ENCODE measurements around the gene FMNL3. TPM values are rescaled to one million over a fixed set of nuclear protein-coding genes. Genes with fewer than 3 reads are reported as not detected.
"Not testable (repeated sequence)": the region's sequence is repeated elsewhere in the genome, so short reads cannot be mapped to it uniquely, and the experiment has no call there.

Gene FMNL3
- total and polyA plus RNA-seq, 4 experiments from 2014 or later: 3.9 to 28.1 (median 17.0) TPM

- ChIA-PET CTCF (ENCODE audit: partially characterized antibody) (interaction anchor here (1.0 to 18.0 kb wide), 2 partner anchors 8 to 74 kb away, joined by 4 to 543 read pairs; no protein-coding TSS in a partner anchor), POLR2A (ENCODE audit: partially characterized antibody) (interaction anchor here (2.0 kb wide), 1 partner anchor 25 kb away, joined by 5 read pairs; the partner anchor contains the start of gene TMBIM6)
- no peaks in the 10 kb centered on the region for H3K36me3 ChIP-seq (ENCODE audit: insufficient read depth, low read length)
- H3K27ac Mint-ChIP-seq: no peak overlapping the region
- no peak for DNase-seq
- H3K9me3 Mint-ChIP-seq: no peaks in the 10 kb centered on the region
- H3K27me3 ChIP-seq (ENCODE audit: insufficient read depth, low read length): no peaks in the 10 kb centered on the region
- no peak overlapping the region for H3K4me3 ChIP-seq (ENCODE audit: low read length in 2 of 2)
- no peaks in the 10 kb centered on the region for H3K9me3 ChIP-seq (ENCODE audit: control insufficient read depth in 1 of 2, low read length in 2 of 2)
- no peaks in the 10 kb centered on the region for H3K4me1 ChIP-seq (ENCODE audit: insufficient read depth, low read length)
- H3K4me1 Mint-ChIP-seq: peaks cover 0 to 2% (median 0%) of the 10 kb centered on the region in 4 donors
- H3K27ac ChIP-seq (ENCODE audit: low read depth, low read length): no peak overlapping the region
- H3K27me3 Mint-ChIP-seq: peaks cover 11 to 14% of the 10 kb centered on the region in 2 donors
- H3K36me3 Mint-ChIP-seq: peaks cover 0 to 4% of the 10 kb centered on the region in 2 donors
- intact Hi-C loops (cut with micrococcal nuclease): no loop called here
- H3K4me3 Mint-ChIP-seq: no peak overlapping the region
Observed at GRCh38 chr12:49716553-49716952, 9.3 kb upstream of the FMNL3 start.

- H3K4me1 Mint-ChIP-seq; H3K27ac ChIP-seq (ENCODE audit: low read depth, low read length); intact Hi-C loops (cut with micrococcal nuclease); H3K4me1 ChIP-seq (ENCODE audit: insufficient read depth, low read length); H3K36me3 Mint-ChIP-seq; H3K4me3 Mint-ChIP-seq; H3K4me3 ChIP-seq (ENCODE audit: low read length in 2 of 2); DNase-seq; H3K27ac Mint-ChIP-seq; POLR2A ChIA-PET (ENCODE audit: partially characterized antibody); H3K9me3 ChIP-seq (ENCODE audit: control insufficient read depth in 1 of 2, low read length in 2 of 2); H3K36me3 ChIP-seq (ENCODE audit: insufficient read depth, low read length); H3K9me3 Mint-ChIP-seq; H3K27me3 ChIP-seq (ENCODE audit: insufficient read depth, low read length): not testable (repeated sequence)
- CTCF ChIA-PET (ENCODE audit: partially characterized antibody): interaction anchor here (18.0 kb wide), 1 partner anchor 71 kb away, joined by 543 read pairs; no protein-coding TSS in a partner anchor
- H3K27me3 Mint-ChIP-seq: peaks cover 14 to 15% of the 10 kb centered on the region in 2 donors
Observed at GRCh38 chr12:49713952-49714351, 6.7 kb upstream of the FMNL3 start.

- H3K4me1 Mint-ChIP-seq: peaks cover 19 to 34% (median 26%) of the 10 kb centered on the region in 4 donors
- H3K36me3 Mint-ChIP-seq: peaks cover 3 to 4% of the 10 kb centered on the region in 2 donors
- POLR2A ChIA-PET (ENCODE audit: partially characterized antibody): interaction anchor here (0.8 to 11.8 kb wide), 4 partner anchors 38 to 120 kb away, joined by 3 to 98 read pairs (median 31); partner anchors contain the start of gene NCKAP5L
- H3K27ac Mint-ChIP-seq: peak overlapping the region in 1 of 7 donors; percentile 36
- intact Hi-C loops (cut with micrococcal nuclease): no loop called here
- DNase-seq: no peak
- H3K9me3 Mint-ChIP-seq: peaks cover 0 to 3% (median 0%) of the 10 kb centered on the region in 8 donors
- H3K4me3 ChIP-seq (ENCODE audit: low read length in 2 of 2): no peak overlapping the region
- peaks cover 10 to 11% of the 10 kb centered on the region in 2 donors for H3K27me3 Mint-ChIP-seq
- H3K4me1 ChIP-seq (ENCODE audit: insufficient read depth, low read length): peaks cover 31% of the 10 kb centered on the region
- H3K36me3 ChIP-seq (ENCODE audit: insufficient read depth, low read length): no peaks in the 10 kb centered on the region
- CTCF ChIA-PET (ENCODE audit: partially characterized antibody): interaction anchor here (0.8 to 18.0 kb wide), 16 partner anchors 8 to 155 kb away, joined by 3 to 543 read pairs (median 5); partner anchors contain the start of gene TMBIM6
- H3K27ac ChIP-seq (ENCODE audit: low read depth, low read length): no peak overlapping the region
- H3K4me3 Mint-ChIP-seq: no peak overlapping the region
- H3K27me3 ChIP-seq (ENCODE audit: insufficient read depth, low read length): no peaks in the 10 kb centered on the region
- H3K9me3 ChIP-seq (ENCODE audit: control insufficient read depth in 1 of 2, low read length in 2 of 2): no peaks in the 10 kb centered on the region
Observed at GRCh38 chr12:49708851-49709250, 1.6 kb upstream of the FMNL3 start.

- Histone ChIP-seq H3K27me3 (ENCODE audit: insufficient read depth, low read length) (no peaks in the 10 kb centered on the region), H3K36me3 (ENCODE audit: insufficient read depth, low read length) (no peaks in the 10 kb centered on the region), H3K9me3 (ENCODE audit: control insufficient read depth in 1 of 2, low read length in 2 of 2) (no peaks in the 10 kb centered on the region), H3K4me1 (ENCODE audit: insufficient read depth, low read length) (peaks cover 40% of the 10 kb centered on the region), H3K27ac (ENCODE audit: low read depth, low read length) (no peak overlapping the region), H3K4me3 (ENCODE audit: low read length in 2 of 2) (no peak overlapping the region)
- Mint-ChIP-seq H3K27me3 (peaks cover 7 to 10% of the 10 kb centered on the region in 2 donors), H3K4me1 (peaks cover 30 to 45% (median 36%) of the 10 kb centered on the region in 4 donors), H3K9me3 (peaks cover 0 to 3% (median 0%) of the 10 kb centered on the region in 8 donors), H3K27ac (peak overlapping the region; percentile 74 to 95 (median 85)), H3K4me3 (peak overlapping the region; percentile 19 to 79 (median 66)), H3K36me3 (peaks cover 3% of the 10 kb centered on the region in 2 donors)
- no peak for DNase-seq
- intact Hi-C loops (cut with micrococcal nuclease): loop anchor here (1.0 to 2.0 kb wide), 9 partner anchors 9 to 419 kb away; partner anchors contain the start of genes MCRS1 and TMBIM6
- ChIA-PET POLR2A (ENCODE audit: partially characterized antibody) (interaction anchor here (2.4 to 11.8 kb wide), 3 partner anchors 34 to 61 kb away, joined by 15 to 98 read pairs (median 58); partner anchors contain the start of gene TMBIM6), CTCF (ENCODE audit: partially characterized antibody) (interaction anchor here (0.7 to 18.0 kb wide), 16 partner anchors 9 to 157 kb away, joined by 3 to 543 read pairs (median 6); partner anchors contain the start of gene TMBIM6)
Observed at GRCh38 chr12:49707812-49708147, 575 bp upstream of the FMNL3 start.

- DNase-seq: peak in 2 of 5 donors; percentile 13 to 15
- peak overlapping the region; percentile 67 to 95 (median 91) for H3K27ac Mint-ChIP-seq
- Histone ChIP-seq H3K9me3 (ENCODE audit: control insufficient read depth in 1 of 2, low read length in 2 of 2) (no peaks in the 10 kb centered on the region), H3K4me3 (ENCODE audit: low read length in 2 of 2) (peak overlapping the region; percentile 66 to 71), H3K27me3 (ENCODE audit: insufficient read depth, low read length) (no peaks in the 10 kb centered on the region), H3K36me3 (ENCODE audit: insufficient read depth, low read length) (no peaks in the 10 kb centered on the region), H3K27ac (ENCODE audit: low read depth, low read length) (peak overlapping the region; percentile 77), H3K4me1 (ENCODE audit: insufficient read depth, low read length) (peaks cover 40% of the 10 kb centered on the region)
- intact Hi-C loops (cut with micrococcal nuclease): loop anchor here (1.0 to 2.0 kb wide), 9 partner anchors 8 to 418 kb away; partner anchors contain the start of genes MCRS1 and TMBIM6
- H3K27me3 Mint-ChIP-seq: peaks cover 3% of the 10 kb centered on the region in 2 donors
- peak overlapping the region; percentile 90 to 95 (median 93) for H3K4me3 Mint-ChIP-seq
- ChIA-PET CTCF (ENCODE audit: partially characterized antibody) (interaction anchor here (0.7 to 18.0 kb wide), 12 partner anchors 8 to 79 kb away, joined by 3 to 543 read pairs (median 4); partner anchors contain the start of gene TMBIM6), POLR2A (ENCODE audit: partially characterized antibody) (interaction anchor here (0.8 to 11.8 kb wide), 11 partner anchors 8 to 84 kb away, joined by 3 to 98 read pairs (median 8); partner anchors contain the start of genes PRPF40B and TMBIM6)
- H3K4me1 Mint-ChIP-seq: peaks cover 32 to 54% (median 42%) of the 10 kb centered on the region in 4 donors
- H3K36me3 Mint-ChIP-seq: peaks cover 0 to 3% of the 10 kb centered on the region in 2 donors
- H3K9me3 Mint-ChIP-seq: peaks cover 0 to 3% (median 0%) of the 10 kb centered on the region in 8 donors
Observed at GRCh38 chr12:49706351-49707127, 666 bp downstream of the FMNL3 start.

GRCh38 chr12:49705479-49706134 is 1.6 kb downstream of the FMNL3 start:
- Mint-ChIP-seq H3K27ac (peak overlapping the region in 6 of 7 donors; percentile 67 to 95 (median 90)), H3K27me3 (peaks cover 1 to 2% of the 10 kb centered on the region in 2 donors), H3K36me3 (peaks cover 0 to 3% of the 10 kb centered on the region in 2 donors), H3K9me3 (peaks cover 0 to 3% (median 0%) of the 10 kb centered on the region in 8 donors), H3K4me1 (peaks cover 34 to 57% (median 46%) of the 10 kb centered on the region in 4 donors), H3K4me3 (peak overlapping the region; percentile 90 to 95 (median 93))
- Histone ChIP-seq H3K36me3 (ENCODE audit: insufficient read depth, low read length) (no peaks in the 10 kb centered on the region), H3K4me1 (ENCODE audit: insufficient read depth, low read length) (peaks cover 40% of the 10 kb centered on the region), H3K9me3 (ENCODE audit: control insufficient read depth in 1 of 2, low read length in 2 of 2) (no peaks in the 10 kb centered on the region), H3K27me3 (ENCODE audit: insufficient read depth, low read length) (no peaks in the 10 kb centered on the region), H3K27ac (ENCODE audit: low read depth, low read length) (peak overlapping the region; percentile 77), H3K4me3 (ENCODE audit: low read length in 2 of 2) (peak overlapping the region; percentile 66 to 71)
- ChIA-PET POLR2A (ENCODE audit: partially characterized antibody) (interaction anchor here (1.0 to 11.8 kb wide), 8 partner anchors 15 to 138 kb away, joined by 3 to 98 read pairs (median 15); partner anchors contain the start of genes PRPF40B and TMBIM6), CTCF (ENCODE audit: partially characterized antibody) (interaction anchor here (0.6 to 18.0 kb wide), 15 partner anchors 15 to 347 kb away, joined by 3 to 543 read pairs (median 3); no protein-coding TSS in a partner anchor)
- no peak for DNase-seq
- intact Hi-C loops (cut with micrococcal nuclease): loop anchor here (2.0 kb wide), 1 partner anchor 69 kb away; no protein-coding TSS in a partner anchor
